ENCODE results near the gene LCNL1.
"Not testable (repeated sequence)": the region's sequence is repeated elsewhere in the genome, so short reads cannot be mapped to it uniquely, and the experiment has no call there.

The LCNL1 gene

DNA sequence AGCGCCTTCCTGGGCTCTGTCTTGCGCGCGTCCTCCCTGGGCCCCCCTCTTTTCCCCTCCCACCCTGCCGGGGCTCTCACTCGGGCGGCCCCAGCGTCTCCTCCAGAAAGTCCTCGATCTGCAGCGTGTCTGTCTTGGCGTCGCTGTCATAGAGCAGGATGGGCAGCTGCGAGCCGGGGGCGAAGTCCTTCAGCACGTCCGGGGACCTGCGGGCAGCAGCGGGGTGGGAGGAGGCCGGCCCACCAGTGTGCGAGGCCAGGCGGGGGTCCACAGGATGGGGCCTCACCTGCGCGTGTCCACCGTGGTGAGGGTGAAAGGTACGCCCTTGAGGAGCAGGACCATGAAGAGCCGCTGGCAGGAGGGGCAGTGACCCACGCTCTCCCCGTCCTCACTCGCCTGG is 12.6 kb downstream of the LCNL1 start:
- no peak for FAIRE-seq

DNA sequence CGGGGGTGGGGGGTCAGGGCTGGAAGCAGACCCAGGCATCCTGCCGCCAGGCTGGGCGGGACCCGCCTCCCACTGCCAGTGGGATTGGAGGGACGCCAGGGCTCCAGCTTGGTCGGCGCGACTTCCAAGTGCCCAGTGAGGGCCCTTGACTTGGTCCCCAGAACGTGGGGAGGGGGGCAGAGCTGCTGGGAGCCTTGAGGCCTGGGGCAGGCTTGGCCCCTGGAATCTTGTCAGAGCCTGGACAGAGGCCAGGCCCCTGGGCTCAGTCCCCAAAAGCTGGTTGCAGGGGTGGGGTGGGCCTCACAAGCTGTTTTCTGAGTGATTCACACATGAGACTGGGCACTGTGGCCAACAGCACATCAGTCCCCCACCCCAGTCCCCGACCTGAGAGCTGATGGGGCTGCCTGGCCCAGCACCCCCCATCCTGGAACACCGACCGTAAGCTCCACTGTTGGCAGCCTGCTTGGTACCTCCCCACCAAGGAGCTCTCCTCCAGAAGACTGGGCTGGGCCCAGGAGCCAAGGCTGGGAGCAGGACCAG is 13.0 kb downstream of the LCNL1 start:
- no peak for FAIRE-seq

DNA sequence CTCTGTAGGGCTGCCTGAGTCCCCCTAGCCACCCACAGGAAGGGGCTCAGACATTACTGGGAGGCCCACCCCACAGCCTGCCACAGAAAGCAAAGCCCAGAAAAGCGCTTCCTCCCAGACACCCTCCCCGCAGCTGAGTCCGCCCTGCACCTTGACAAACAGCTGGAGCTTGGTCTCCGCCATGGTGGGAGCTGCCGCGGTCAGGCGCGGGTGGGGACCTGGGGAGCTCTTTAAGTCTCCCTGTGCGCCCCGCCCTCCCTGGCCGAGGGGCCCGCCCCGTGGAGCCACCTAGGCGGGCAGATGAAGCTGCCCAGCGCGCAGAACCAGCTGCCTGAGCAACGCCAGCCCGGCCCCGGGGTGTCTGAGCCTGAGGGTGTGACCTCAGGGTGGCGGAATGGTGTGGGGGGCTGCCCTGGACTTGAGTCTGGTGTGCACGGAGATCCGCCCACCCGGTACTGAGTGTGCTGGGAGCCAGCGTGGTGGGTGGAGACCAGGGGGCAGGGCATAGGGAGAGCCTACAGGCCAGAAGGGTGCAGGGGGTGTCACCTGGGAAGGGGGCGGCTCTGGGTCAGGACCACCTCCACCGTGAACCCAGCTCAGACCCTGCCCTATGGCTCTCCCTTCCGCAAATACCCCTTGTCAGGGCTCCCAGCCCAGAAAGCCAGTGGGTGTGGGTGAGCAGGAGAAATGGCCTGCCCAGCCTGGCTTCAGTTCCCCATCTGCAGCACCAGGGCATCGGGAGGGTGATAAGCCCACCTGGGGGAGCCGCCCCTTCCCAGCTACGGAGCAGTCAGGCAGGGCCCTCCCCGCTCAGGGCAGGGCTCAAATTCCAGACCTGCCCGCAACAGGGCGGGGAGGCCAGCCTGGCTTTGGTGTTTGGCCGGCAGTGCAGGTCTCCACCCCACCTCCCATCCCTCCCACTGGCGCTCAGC is 13.8 kb downstream of the LCNL1 start, which contains the start of gene CLIC3:
Gene CLIC3, minus strand, starts transcription at position 208 of the 932 bp plus-strand sequence. Its CDS starts 25 bp downstream, at position 183.
- FAIRE-seq, result no peak

DNA sequence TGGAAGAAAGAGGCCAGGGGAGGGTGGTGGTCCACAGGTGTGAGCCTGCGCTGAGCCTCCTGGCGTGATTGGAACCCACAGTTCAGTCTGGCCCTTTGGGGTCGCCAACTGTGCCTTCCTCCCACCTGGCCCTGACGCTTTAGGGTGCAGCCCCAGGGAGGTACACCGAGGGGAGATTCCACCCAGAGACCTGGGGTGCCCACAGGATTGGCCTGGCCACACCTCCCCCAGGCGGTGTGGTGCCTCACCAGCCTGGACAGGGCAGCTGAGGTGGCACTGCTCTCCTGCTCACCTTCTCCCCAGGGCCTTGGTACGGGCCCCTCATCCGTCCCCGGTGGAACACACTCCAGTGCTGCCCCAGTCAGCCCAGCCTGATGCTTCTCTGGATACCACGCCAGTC is 14.6 kb downstream of the LCNL1 start:
- no peak for FAIRE-seq

DNA sequence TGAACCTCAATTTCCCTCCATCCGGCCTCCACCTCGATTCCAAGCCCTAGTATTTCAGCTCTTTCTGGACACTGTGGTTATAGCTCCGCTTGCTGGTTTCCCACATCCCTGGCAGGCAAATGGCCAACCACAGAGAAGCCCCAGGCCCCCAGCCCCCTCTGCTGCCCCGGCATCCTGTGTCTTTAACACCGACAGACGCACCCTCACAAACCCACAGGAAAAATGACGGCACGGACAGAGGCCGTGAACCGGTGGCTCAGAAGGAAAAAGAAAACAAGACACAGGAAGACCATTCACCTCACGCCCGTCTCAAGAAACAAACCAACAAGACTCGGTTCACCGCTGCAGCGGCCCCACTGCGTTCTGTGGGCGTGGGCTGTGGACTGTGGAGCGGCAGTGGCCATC is 15.0 kb downstream of the LCNL1 start:
- FAIRE-seq, result no peak

DNA sequence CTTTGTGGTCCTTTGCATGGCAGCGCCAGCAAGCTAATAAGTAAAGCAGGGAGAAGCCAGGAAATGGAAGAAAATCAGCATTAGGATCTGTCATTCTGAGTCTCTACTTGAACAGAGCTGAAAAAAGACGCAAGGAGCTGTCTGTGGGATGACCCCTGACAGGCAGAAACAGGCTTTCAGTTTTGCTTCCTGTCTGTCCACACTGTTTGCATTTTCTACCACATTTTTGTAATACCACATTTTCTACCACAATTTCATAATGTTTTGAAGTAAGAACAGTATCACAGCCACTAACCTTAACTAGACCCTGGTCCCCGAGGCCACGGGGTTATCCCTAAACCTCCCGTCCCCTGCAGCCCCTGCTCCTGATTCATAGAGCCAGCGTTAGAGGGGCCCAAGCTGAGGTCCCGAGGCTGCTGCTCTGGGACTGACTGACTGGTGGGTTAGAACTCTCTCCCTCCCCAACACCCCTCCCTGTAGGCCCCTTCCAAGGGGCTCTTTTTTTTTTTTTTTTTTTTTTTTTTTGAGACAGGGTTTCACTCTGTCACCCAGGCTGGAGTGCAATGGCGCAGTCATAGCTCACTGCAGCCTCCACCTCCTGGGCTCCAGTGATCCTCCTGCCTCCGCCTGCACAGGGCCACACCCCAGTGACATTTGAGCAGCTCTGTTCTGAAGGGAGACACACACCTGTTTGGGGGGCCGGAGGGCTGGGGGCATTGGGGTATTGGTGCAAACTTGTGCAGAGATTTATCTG is 17.6 kb downstream of the LCNL1 start:
- no peak for FAIRE-seq

DNA sequence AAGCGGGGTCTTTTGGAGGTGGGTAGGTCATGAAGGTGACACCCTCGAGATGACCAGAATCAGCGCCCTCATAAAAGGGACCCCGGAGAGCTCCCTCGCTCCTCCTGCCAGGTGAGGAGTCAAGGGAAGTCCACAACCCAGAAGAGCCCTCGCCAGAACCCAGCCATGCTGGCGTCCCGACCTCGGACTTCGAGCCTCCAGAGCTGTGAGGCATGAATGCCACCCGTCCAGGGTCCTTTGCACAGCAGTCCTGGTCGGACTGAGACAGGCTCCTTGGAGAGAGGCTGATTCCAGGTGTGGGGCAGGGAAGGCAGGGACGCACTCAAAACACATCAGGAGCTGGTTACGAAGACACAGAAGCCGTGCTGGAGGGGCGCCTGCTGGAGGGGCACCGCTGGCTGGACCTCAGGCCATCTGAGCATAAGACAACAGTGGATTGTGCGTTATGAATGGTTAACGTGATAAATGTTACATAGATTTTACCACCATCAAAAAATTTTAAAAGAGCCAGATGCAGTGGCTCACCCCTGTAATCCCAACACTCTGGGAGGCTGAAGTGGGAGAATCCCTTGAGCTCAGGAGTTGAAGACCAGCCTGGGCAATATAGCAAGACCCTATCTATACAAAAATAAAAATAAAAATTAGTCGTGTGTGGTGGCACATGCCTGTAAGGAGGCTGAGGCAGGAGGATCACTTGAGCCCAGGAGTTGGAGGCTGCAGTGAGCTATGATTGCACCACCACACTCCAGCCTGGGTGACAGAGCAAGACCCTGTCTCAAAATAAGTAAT is 19.3 kb downstream of the LCNL1 start:
- FAIRE-seq, result no peak

DNA sequence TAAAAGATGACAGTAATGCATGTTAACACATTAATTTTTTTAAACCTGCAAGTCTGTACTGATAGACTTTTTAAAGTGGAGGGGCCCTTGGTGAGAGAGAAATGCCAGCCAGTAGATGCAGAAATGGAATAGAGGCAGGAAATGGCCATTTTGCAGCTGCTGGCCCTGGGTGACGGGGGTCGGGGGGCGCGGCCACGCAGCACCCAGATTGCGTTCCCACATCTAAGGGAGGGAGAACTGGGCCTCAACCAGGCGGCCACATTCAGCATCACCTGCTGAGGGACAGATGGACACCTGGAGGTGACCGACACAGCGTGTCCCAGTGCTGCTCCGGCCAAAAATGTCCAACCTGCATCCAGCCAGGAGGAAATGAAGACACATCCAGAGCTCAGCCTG is 19.9 kb downstream of the LCNL1 start:
- no peak for FAIRE-seq

DNA sequence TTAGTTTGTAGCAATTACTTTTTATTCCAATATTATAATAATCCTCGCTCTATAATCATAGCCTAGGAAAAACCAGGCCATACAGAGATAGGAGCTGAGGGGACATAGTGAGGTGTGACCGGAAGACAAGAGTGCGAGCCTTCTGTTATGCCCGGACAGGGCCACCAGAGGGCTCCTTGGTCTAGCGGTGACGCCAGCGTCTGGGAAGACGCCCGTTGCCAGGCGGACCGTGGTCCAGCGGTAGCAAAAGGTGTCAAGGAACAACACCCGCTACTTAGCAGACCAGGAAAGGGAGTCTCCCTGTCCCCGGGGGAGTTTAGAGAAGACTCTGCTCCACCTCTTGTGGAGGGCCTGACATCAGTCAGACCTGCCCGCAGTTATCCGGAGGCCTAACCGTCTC is 21.5 kb downstream of the LCNL1 start:
- FAIRE-seq, result not testable (repeated sequence)

DNA sequence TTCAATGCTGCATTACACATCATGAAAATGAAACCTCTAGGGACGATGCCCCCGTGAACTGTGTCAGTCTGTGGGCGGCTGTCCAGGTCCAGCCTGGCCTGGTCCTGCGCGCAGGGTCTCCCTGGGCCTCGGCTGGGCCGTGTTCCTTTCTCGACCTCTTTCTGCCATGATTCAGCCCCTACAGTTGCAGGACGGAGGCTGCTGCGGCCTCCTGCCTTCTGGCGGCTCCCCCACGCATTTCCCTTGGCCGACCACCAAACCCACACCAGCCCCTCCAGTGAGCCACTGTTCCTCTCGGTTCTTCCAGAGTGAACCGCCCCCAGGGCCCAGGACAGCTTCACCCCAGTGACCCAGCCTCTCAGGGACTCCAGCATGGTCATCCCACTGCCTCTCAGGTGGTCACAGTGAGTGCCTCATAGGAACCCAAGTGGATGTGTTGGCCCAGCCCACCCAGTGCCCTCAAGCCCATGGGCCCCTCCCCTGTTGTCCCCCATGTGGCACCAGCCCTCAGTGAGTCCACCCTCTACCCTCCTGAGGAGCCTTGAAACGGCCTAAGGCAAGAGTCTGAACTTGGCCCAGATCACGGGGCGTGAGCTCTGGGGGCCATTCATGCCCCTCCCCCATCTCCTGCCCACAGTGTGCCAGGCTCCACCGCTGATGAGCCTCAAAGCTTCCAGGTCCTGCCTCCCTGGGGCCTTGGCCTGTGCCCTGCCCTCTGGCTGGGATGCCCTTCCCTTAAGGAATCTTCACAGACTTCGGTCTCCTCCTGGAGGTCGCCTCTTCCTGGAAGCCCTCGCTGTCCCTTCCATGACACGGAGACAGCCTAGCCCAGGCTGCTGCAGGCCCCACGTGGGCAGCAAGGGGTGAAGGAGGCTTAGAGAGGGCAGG is 23.6 kb downstream of the LCNL1 start:
- no peak for FAIRE-seq

DNA sequence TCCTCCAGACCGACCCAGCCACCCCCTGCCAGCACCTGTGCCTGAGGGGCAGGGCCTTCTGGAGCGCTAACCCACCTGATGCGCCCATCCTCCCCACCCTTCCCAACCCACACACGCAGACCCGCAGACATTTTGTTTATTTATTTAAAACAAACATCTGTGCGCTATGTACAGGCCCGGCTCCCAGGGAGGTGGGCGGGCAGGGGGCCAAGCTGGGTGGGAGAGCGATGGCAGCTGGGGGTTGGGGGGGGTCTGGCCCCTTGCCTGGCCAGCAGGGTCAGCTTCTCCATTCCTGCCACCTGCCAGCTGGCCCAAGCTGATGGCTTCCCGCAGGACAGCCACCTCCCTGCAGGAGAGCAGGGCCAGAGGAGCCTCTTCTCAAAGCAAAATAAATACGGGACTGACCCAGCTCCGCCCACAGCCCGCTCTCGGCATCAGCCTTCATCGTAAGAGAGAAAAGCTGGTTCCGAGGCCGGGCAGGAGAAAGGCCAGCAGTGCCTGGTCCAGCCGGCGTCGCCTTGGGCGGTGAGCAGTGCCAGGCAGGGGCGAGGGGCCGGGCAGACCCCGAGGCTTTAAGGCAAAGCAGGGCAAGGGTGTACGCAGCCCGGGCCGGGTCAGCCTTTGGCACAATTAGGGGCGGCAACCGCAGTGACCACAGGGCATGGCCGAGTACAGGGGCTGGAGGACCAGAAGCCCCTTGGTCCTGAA is 24.5 kb downstream of the LCNL1 start:
- no peak for FAIRE-seq

DNA sequence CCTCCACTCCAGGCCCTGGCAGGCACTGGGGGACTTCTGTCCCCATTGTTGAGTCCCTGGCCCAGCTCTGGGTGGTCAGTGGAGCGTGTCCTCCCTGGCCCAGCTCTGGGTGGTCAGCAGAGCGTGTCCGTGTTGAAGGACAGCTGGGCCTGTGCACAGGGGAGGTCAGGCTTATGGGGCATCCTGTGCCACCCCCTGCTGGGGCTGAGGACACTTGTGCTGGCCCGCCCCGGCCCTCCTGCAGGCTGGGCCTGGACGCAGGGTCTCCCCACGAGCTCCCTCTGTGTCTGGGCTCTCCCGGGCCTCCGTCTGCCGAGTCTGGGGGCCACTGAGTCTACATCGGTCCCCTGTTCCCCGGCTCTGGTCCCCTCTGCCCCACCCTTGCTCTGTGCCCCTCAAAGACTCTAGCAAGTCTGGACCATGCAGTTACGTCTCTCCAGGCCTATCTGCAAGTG is 25.1 kb downstream of the LCNL1 start:
- no peak for FAIRE-seq

DNA sequence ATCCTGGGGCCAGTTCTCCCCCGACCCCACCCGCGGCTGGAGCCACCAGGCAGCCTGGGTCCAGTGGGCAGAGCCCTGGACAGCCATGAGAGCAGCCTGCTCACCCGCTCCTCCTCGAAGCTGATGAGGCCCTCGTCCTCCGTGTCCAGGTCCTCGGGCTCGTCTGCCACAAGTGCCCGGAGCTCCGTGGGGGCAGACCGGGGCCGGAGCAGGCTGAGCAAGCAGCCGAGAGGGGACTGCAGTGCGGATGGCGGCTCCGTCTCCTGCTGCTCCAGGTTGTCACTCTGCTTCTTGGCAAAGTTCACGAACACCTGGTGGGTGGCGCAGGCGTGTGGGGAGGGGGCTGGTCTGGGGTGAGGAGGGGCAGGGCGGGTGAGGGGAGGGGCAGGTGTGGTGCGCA is 25.5 kb downstream of the LCNL1 start:
- FAIRE-seq, result no peak

DNA sequence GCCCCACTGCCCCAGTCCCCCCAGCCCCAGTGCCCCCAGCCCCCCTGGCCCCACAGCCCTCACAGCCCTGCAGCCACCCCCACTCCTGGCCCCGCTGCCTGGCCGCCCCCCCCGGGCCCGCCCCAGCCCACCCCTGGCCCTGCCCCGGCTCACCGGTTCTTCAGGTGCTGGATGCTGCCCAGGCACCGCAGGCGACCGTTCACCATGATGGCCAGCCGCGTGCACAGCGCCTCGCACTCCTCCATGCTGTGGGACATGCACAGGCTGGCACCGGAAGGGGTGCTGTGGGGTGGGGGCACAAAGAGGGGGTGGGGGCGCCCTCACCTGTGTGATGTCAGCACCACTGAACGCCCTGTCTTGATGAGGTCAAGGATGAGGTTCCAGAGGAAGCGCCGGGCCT is 26.4 kb downstream of the LCNL1 start:
- no peak for FAIRE-seq

DNA sequence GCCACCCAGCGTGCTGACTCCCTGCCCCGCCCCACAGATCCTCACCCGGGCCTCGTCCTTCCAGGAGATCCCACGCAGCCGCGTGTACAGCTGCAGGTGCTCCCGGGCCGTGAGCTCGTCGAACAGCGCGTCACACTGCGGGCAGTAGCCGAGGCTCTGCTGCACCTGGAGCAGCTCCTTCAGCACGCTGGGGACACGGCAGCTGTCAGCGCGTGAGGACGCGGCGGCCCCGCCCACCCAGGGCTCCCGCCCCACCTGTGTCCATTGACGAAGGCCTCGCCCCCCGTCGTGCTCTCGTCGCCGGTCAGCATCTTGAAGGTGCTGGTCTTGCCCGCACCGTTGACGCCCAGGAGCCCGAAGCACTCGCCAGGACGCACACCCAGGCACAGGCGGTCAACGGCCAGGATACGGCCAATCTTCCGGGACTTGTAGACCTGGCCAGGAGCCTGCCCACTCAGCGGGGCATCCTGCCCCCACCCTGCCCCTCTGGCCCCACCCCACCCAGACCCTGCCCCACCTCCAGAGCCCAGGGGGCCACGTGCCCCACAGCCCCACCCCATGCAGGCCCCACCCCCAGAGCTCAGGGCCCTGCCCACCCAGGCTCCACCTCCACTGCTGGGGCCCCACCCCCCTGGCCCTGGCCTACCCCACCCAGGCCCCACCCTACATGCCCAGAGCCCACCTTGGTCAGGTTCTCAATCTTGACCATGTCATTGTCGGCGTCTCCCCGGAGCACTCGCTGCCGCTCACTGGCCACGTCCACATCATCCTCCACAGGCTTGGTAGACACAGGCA is 27.3 kb downstream of the LCNL1 start:
- FAIRE-seq, result no peak

DNA sequence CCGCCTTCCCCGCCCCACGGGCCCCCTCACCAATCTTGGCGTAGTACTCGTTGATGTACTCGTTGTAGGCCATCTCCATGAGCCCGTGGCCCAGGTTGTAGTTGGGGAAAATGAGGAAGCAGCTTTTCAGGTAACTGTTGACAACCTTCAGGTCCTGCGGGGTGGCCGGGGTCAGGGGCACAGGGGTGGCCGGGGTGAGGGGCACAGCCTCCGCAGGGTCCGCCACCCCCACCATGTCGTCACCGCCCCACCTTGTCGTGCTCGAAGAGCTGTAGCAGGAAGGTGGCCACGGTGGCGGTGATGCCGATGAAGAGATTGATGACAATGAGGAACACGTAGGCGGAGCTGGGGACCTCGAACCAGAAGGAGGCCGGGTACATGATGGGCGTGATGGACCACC is 28.4 kb downstream of the LCNL1 start:
- FAIRE-seq, result no peak

DNA sequence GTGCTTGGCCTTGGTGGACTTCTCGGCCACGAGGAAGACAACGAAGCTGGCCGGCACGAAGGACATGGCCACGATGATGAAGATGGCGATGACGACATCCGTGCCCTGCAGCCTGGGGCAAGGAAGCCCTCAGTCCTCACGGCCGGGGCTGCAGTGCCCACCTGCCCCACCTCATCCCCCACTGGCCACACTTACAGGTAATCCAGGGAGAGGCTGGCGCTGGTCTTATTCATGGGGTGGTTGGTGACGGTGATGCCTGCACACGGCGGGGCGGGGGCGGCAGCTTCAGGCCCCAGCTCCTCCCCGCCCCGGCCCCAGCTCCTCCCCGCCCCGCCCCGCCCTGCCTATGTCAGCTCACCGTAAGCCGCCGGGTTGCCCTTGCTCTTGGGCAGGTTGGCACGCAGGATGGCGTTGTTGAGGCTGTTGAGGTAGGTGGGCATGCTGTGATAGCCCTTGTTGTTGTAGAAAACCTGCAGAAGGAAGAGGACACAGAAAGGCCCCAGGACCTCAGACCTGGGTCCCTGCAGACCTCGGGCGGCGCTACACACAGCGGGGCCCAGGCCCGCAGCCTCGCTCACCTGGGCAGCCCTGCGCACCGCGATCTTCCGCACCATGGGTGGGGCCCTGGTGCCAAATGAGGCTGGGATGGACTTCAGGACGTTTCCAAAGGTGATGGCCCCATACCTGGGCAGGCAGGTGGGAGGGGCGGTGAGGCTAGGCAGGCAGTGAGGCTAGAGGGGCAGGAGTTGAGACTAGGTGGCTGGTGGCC is 29.3 kb downstream of the LCNL1 start:
- no peak for FAIRE-seq

DNA sequence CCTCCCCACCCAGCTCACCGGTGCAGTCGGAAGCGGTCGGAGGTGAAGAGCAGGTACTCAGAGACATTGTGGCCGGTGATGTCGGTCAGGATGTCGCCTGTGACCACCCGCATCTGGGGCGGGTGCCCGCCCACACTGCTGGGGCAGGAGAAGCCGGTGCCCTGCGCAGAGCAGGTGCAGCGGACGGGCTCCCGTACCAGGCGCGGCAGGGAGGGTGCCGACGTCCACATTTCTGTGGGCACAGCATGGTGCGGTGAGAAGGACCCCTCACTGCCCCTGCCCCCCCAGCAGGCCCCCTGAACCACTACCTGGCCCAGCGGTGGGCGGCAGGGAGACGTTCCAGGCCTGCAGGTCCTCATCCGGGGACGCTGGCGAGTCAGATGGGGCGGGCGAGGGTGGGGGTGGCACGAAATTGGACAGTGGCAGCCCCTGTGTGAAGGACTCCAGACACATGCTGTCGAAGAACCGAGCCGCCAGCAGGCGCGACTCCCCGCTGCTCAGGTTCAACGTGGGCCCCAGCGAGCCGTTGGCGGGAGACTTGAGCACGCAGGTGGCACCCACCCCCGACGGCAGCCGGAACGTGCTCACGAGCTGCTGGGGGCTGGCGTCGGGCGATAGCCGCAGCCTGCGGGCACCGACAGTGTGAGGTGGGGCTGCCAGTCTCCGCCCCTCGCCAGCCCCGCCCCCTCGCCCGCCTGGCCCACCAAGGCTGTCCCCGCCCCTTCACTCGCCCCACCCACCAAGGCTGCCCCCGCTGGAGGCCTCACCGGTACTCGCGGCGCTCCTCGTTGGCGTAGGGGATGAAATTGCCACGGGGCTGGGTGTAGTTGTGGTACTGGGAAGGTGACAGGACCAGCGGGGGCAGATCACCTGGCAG is 30.1 kb downstream of the LCNL1 start:
- FAIRE-seq, result no peak
